H9 (cell line): ENCODE measurements around the gene NRP1. TPM values are rescaled to one million over a fixed set of nuclear protein-coding genes. Genes with fewer than 3 reads are reported as not detected.

Experiments used
- DNase-seq: peaks from one replicate; pipeline ENCODE4 v3.0.0-alpha.2; 2017
- H2AFZ ChIP-seq: one replicate; pipeline ENCODE4 v1.6.1; 2013; ENCODE audit warnings: mild to moderate bottlenecking, low read length, control low read depth, moderate library complexity
- H2AK5ac ChIP-seq: 2 replicates; pipeline ENCODE4 v1.6.1; 2013; ENCODE audit warnings: low read length, control low read depth, mixed read lengths; ENCODE audit not compliant: insufficient read length
- H2BK120ac ChIP-seq: one replicate; pipeline ENCODE4 v1.6.1; 2013; ENCODE audit warnings: low read depth, mild to moderate bottlenecking, low read length, control low read depth, inconsistent platforms; ENCODE audit not compliant: poor library complexity, severe bottlenecking
- H2BK12ac ChIP-seq: 2 replicates; pipeline ENCODE4 v1.6.1; 2013; ENCODE audit warnings: low read length, control low read depth, mixed read lengths, low read depth; ENCODE audit not compliant: insufficient read length
- H2BK15ac ChIP-seq: 2 replicates; pipeline ENCODE4 v1.6.1; 2013; ENCODE audit warnings: low read depth, low read length, control low read depth
- H2BK20ac ChIP-seq: one replicate; pipeline ENCODE4 v1.6.1; 2013; ENCODE audit warnings: low read depth, mild to moderate bottlenecking, low read length, control low read depth, inconsistent platforms; ENCODE audit not compliant: poor library complexity, severe bottlenecking
- H2BK5ac ChIP-seq: 2 replicates; pipeline ENCODE4 v1.6.1; 2013; ENCODE audit warnings: low read length, control low read depth, mixed read lengths; ENCODE audit not compliant: insufficient read length
- H3K14ac ChIP-seq: 2 replicates; pipeline ENCODE4 v1.6.1; 2013; ENCODE audit warnings: low read length, control low read depth; ENCODE audit not compliant: insufficient read depth
- H3K18ac ChIP-seq: 2 replicates; pipeline ENCODE4 v1.6.1; 2013; ENCODE audit warnings: low read depth, mild to moderate bottlenecking, mixed read lengths, low read length, control low read depth; ENCODE audit not compliant: insufficient read length
- H3K23ac ChIP-seq: 2 replicates; pipeline ENCODE4 v1.6.1; 2013; ENCODE audit warnings: low read length, control low read depth, mixed read lengths, low read depth; ENCODE audit not compliant: insufficient read length
- H3K23me2 ChIP-seq: 2 replicates; pipeline ENCODE4 v1.6.1; 2013; ENCODE audit warnings: low read depth, mild to moderate bottlenecking, mixed read lengths, low read length, control low read depth; ENCODE audit not compliant: insufficient read length, poor library complexity, severe bottlenecking
- H3K27ac ChIP-seq: 2 replicates; pipeline ENCODE4 v1.5.1; 2013; ENCODE audit warnings: low read length, control low read depth, mixed read lengths, low read depth; ENCODE audit not compliant: insufficient read length
- H3K27me3 ChIP-seq: 2 replicates; pipeline ENCODE4 v1.6.1; 2013; ENCODE audit warnings: low read length, control low read depth, inconsistent platforms; ENCODE audit not compliant: insufficient read depth
- H3K4ac ChIP-seq: 2 replicates; pipeline ENCODE4 v1.6.1; 2013; ENCODE audit warnings: low read depth, mild to moderate bottlenecking, control low read depth, inconsistent platforms, low read length, moderate library complexity
- H3K4me1 ChIP-seq: 2 replicates; pipeline ENCODE4 v1.6.1; 2013; ENCODE audit warnings: low read length, control low read depth, inconsistent platforms; ENCODE audit not compliant: insufficient read depth
- H3K4me2 ChIP-seq: 2 replicates; pipeline ENCODE4 v1.6.1; 2013; ENCODE audit warnings: low read length, control low read depth, mixed read lengths; ENCODE audit not compliant: insufficient read length, insufficient read depth
- H3K56ac ChIP-seq: 2 replicates; pipeline ENCODE4 v1.6.1; 2013; ENCODE audit warnings: low read depth, mild to moderate bottlenecking, mixed read lengths, low read length, control low read depth; ENCODE audit not compliant: insufficient read length
- H3K79me1 ChIP-seq: 2 replicates; pipeline ENCODE4 v1.6.1; 2013; ENCODE audit warnings: low read depth, mild to moderate bottlenecking, moderate library complexity, low read length, control low read depth, inconsistent platforms; ENCODE audit not compliant: insufficient read depth, poor library complexity, severe bottlenecking
- H3K79me2 ChIP-seq: 2 replicates; pipeline ENCODE4 v1.6.1; 2013; ENCODE audit warnings: low read length, control low read depth, inconsistent platforms; ENCODE audit not compliant: insufficient read depth
- H3K9ac ChIP-seq: 2 replicates; pipeline ENCODE4 v1.6.1; 2013; ENCODE audit warnings: low read length, control low read depth, mixed read lengths; ENCODE audit not compliant: insufficient read length; ENCODE audit errors: extremely low read depth
- H3K9me3 ChIP-seq: one replicate; pipeline ENCODE4 v1.6.1; 2013; ENCODE audit warnings: low read depth, low read length, inconsistent platforms; ENCODE audit not compliant: control insufficient read depth
- H3T11ph ChIP-seq: one replicate; pipeline ENCODE4 v1.6.1; 2013; ENCODE audit warnings: mild to moderate bottlenecking, low read length, control low read depth, inconsistent platforms
- H4K20me1 ChIP-seq: one replicate; pipeline ENCODE4 v1.6.1; 2013; ENCODE audit not compliant: control insufficient read depth, insufficient read length, insufficient read depth
- H4K5ac ChIP-seq: 2 replicates; pipeline ENCODE4 v1.6.1; 2013; ENCODE audit warnings: low read depth, mild to moderate bottlenecking, mixed read lengths, low read length, control low read depth; ENCODE audit not compliant: insufficient read length
- H4K8ac ChIP-seq: replicated peaks from 2 replicates; pipeline ENCODE4 v1.6.1; 2013; ENCODE audit warnings: low read length, control low read depth, mixed read lengths, low read depth; ENCODE audit not compliant: insufficient read length
- H4K91ac ChIP-seq: 2 replicates; pipeline ENCODE4 v1.6.1; 2013; ENCODE audit warnings: low read depth, mild to moderate bottlenecking, moderate library complexity, mixed read lengths, low read length, control low read depth; ENCODE audit not compliant: insufficient read length
- H3K27ac Mint-ChIP-seq, 3 experiments: 2 replicates in 2 of 3; 3 replicates in 1 of 3; pipeline ENCODE4 v1.8.0; 2020 to 2021; ENCODE audit warnings: mixed read lengths in 3 of 3, mild to moderate bottlenecking in 1 of 3, moderate library complexity in 1 of 3
- H3K27me3 Mint-ChIP-seq: 2 replicates; pipeline ENCODE4 v1.8.0; 2021; ENCODE audit warnings: low read depth, mild to moderate bottlenecking, moderate library complexity, mixed read lengths
- H3K36me3 Mint-ChIP-seq, 3 experiments: 2 replicates in 2 of 3; 3 replicates in 1 of 3; pipeline ENCODE4 v1.8.0; 2020 to 2021; ENCODE audit warnings: low read depth in 3 of 3, mixed read lengths in 3 of 3; ENCODE audit not compliant: insufficient read depth in 1 of 3
- H3K4me1 Mint-ChIP-seq, 2 experiments: 2 replicates each; pipeline ENCODE4 v1.8.0; 2020; ENCODE audit warnings: mixed read lengths in 2 of 2
- H3K4me3 Mint-ChIP-seq, 2 experiments: 2 replicates in 1 of 2; 3 replicates in 1 of 2; pipeline ENCODE4 v1.8.0; 2020 to 2021; ENCODE audit warnings: mild to moderate bottlenecking in 2 of 2, mixed read lengths in 2 of 2, moderate library complexity in 1 of 2
- H3K9me3 Mint-ChIP-seq, 2 experiments: 2 replicates in 1 of 2; 3 replicates in 1 of 2; pipeline ENCODE4 v1.8.0; 2020; ENCODE audit warnings: mild to moderate bottlenecking in 2 of 2, mixed read lengths in 2 of 2, moderate library complexity in 1 of 2
- WGBS: extraction: QIAGEN DNeasy Blood & Tissue Kit; methylation state at CpG from one replicate; pipeline ENCODE4 v1.1.7; 2013; ENCODE audit warnings: missing lambda C conversion rate, low lambda C conversion rate, mixed read lengths; ENCODE audit not compliant: insufficient read length; ENCODE audit errors: extremely low coverage; 5-methylcytosine and 5-hydroxymethylcytosine counted together
- total RNA-seq: library from RNA; stranded (reverse); gene quantifications from 2 replicates; pipeline ENCODE4 v1.2.1, GENCODE V29; 2021
- TF ChIP-seq, protein P1 (sequence below): fragments of 200-600 bp; sonication (generic); conservative IDR thresholded peaks from 3 replicates; pipeline ENCODE4 v1.8.0; 2021; ENCODE audit warnings: antibody characterized with exemption, mild to moderate bottlenecking

NRP1 gene
- total RNA-seq, 1 experiment from 2014 or later = 4.6 TPM

DNA sequence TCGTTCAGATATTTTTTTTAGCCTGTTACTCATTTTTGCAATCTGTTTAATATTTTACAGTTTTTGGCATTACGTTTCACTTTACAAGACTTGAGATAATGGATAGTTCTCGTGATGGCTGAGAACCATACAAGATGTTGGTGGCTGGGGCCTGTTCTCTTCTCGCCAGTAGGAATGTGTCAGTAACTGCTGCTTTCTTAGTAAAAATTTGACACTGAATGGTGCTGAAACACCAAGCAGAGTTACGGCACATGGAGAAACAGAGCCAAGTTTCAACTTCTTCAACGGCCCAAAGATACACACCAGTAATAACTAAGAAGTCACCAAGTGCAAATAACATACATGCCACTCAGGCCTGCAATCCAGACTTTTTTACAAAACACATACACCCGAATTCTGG, 130.4 kb downstream of the NRP1 start:
- Histone ChIP-seq H2BK5ac (no peak overlapping the region), H4K8ac (no peak overlapping the region), H3K23ac (no peak overlapping the region), H3K27me3 (no peaks in the 10 kb centered on the region), H2BK12ac (no peak overlapping the region), H2AK5ac (no peak overlapping the region), H3K23me2 (no peaks in the 10 kb centered on the region), H3K4me2 (no peak overlapping the region), H3K27ac (no peak overlapping the region), H3K79me1 (no peaks in the 10 kb centered on the region), H4K20me1 (no peaks in the 10 kb centered on the region), H4K91ac (no peak overlapping the region), H2BK120ac (no peak overlapping the region), H3K9me3 (no peaks in the 10 kb centered on the region), H4K5ac (no peak overlapping the region), H3K4me1 (no peaks in the 10 kb centered on the region), H2BK15ac (no peak overlapping the region), H3K79me2 (no peaks in the 10 kb centered on the region), H3K4ac (no peak overlapping the region), H3K14ac (no peak overlapping the region), H3T11ph (no peak overlapping the region), H3K9ac (no peak overlapping the region), H3K18ac (no peak overlapping the region), H3K56ac (no peak overlapping the region), H2AFZ (no peak overlapping the region), H2BK20ac (no peak overlapping the region)
- no peaks in the 10 kb centered on the region; the same call in 1 of the 2 replicates for H3K27me3 Mint-ChIP-seq
- WGBS = no CpG with 5 or more reads among the region's 7 CpGs
- TF ChIP-seq, protein P1, sequence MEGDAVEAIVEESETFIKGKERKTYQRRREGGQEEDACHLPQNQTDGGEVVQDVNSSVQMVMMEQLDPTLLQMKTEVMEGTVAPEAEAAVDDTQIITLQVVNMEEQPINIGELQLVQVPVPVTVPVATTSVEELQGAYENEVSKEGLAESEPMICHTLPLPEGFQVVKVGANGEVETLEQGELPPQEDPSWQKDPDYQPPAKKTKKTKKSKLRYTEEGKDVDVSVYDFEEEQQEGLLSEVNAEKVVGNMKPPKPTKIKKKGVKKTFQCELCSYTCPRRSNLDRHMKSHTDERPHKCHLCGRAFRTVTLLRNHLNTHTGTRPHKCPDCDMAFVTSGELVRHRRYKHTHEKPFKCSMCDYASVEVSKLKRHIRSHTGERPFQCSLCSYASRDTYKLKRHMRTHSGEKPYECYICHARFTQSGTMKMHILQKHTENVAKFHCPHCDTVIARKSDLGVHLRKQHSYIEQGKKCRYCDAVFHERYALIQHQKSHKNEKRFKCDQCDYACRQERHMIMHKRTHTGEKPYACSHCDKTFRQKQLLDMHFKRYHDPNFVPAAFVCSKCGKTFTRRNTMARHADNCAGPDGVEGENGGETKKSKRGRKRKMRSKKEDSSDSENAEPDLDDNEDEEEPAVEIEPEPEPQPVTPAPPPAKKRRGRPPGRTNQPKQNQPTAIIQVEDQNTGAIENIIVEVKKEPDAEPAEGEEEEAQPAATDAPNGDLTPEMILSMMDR = no peak
- no peak for DNase-seq
- no peaks in the 10 kb centered on the region for H3K9me3 Mint-ChIP-seq
- H3K4me3 Mint-ChIP-seq = no peak overlapping the region
- H3K27ac Mint-ChIP-seq = no peak overlapping the region
- no peaks in the 10 kb centered on the region; a peak in 1 of 7 replicates for H3K36me3 Mint-ChIP-seq
- peaks cover 9 to 10% of the 10 kb centered on the region in 2 experiments for H3K4me1 Mint-ChIP-seq
